GM10847 (cell line): ENCODE results near the gene SENP2.

Source experiments
- POLR2A ChIP-seq: IDR thresholded peaks from 2 replicates; pipeline ENCODE4 v1.6.1; 2011; ENCODE audit not compliant: insufficient read length; ENCODE audit errors: extremely low read depth

The SENP2 gene

DNA sequence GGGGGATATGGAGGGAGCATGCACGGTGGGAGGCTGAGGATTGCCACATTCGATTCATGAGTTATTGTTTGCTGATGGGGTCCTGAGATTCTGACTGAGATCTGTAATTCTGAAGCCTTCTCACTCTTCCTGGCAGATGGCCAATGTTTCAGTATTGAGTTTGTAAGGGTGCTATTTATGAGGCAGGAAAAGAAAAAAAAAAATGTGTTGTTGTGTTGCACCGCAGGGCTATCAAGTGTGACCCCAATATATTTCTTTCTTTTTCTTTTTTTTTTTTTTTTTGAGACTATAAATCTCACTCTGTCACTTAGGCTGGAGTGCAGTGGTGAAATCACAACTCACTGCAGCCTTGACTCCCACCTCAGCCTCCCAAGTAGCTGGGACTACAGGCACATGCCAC, 3.2 kb upstream of the SENP2 start:
- no peak for TF ChIP-seq POLR2A

DNA sequence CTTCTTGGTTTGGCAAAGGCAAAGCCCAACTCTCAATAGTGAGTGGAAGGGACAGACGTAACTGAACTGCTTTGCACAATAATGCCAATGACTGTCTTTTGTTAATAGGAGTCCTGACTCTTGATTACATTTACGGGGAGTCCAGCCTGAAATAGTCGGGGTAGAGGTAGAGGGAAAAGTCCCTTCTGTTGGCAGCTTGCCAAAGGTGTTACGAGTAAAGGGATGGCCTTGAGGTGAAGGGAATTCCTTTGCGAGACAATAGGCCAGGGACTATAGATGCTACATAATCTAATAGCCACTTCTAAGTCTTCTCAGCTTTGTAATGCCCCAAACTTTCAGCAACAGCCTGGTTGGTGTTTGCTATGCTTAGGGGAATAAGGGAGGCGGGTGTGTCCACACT, 2.2 kb upstream of the SENP2 start:
- TF ChIP-seq POLR2A: no peak

DNA sequence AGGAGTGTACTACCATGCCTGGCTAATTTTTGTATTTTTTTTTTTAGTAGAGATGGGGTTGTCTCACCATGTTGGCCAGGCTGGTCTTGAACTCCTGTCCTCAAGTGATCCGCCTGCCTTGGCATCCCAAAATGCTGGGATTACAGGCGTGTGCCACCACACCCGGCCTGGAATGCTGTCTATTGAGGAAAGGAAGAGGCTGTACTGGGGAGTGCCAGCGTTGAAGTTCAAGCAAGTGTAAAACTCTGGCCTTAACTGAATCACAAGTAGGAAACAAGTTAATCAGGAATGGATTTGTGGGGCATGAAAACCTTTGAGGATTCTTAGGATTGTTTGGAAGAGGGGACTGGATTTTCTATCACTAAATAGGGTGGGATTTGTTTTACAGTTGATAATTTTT, 1.4 kb upstream of the SENP2 start:
- no peak for TF ChIP-seq POLR2A

DNA sequence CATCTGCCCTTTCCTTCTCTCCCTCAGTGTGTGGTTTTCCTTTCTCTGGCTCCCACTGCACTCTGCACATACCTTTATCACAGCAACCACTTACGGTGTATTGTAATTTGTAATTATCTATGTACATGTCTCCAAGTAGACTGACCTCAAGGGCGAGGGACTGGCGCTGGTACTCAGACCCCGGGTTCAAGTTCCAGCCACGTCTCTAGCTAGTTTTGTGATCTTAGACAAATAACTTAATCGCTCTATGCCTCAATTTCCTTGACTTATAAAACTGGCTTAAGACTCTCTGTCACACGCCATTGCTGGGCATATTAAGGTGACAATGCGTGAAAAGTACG, 607 bp upstream of the SENP2 start:
- TF ChIP-seq POLR2A: no peak

DNA sequence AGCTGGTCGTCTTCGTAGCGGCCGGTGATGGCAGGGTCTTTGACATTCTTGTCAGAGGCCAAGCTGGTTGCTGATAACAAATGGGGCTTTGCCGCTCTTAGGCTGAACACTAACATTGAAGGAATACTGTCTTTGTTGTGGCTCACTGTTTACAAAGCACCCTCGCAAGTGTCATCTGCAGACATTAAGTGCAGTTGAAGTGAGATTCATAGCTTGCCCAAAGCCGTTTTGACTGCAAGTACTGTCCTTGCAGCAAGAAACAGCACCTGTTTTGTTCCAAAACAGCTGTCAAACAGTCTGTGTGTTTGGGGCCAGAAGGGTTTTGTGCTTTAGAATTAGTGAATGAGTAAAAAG, 568 bp downstream of the SENP2 start:
- no peak for TF ChIP-seq POLR2A

DNA sequence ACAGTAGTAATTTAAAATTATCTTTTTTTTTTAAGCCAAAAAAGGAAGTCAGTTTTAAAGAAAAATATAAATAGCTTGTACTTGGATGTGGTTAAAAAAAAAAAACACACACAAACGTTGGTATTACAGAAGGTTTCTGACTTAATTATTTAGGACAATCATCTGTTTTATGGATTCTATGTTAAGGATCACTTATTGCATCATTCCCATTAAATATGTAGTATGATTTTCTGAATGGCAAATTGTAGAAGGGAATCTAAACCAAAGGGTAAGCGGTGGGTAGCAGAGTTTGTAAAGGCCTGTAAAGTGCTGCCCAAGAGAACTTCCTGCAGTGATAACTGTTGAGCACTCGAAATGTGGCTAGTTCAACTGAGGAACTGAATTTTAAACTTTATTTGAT, 8.0 kb downstream of the SENP2 start:
- TF ChIP-seq POLR2A: no peak

DNA sequence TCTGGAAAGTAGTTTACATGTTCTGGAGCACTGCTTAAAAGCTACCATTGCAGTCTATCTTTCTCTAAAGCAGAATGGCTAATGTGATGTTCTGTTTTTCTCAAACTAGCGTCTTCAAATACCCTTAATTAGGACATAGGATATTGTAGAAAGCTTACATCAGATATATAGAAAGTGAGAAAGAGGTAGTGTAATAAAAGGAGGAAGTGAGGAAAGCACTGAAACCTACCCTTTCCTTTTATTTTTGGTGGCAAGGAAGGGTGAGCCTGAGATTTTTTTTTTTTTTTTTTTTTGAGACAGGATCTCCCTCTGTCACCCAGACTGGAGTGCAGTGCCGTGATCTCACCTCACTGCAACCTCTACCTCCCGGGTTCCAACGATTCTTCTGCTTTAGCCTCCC, 9.4 kb downstream of the SENP2 start:
- no peak for TF ChIP-seq POLR2A

DNA sequence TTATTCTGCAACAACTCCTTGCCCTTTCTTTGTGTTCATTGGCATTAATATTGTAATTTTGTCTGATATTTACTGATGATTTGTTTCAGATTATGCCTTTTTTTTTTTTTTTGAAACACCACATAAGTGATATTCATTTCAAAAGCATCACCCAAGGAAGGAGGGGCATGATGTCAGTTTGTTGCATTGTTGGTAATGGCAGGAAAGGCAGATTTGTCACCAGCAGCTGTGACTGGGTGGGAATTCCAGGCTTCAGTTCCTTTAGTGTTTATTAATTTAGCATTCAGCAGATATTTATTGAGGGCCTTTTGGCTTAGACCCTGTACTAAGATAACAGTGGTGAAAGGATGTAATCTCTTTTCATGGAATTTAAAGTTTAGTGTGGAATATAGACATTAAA, 19.5 kb downstream of the SENP2 start:
- no peak for TF ChIP-seq POLR2A

DNA sequence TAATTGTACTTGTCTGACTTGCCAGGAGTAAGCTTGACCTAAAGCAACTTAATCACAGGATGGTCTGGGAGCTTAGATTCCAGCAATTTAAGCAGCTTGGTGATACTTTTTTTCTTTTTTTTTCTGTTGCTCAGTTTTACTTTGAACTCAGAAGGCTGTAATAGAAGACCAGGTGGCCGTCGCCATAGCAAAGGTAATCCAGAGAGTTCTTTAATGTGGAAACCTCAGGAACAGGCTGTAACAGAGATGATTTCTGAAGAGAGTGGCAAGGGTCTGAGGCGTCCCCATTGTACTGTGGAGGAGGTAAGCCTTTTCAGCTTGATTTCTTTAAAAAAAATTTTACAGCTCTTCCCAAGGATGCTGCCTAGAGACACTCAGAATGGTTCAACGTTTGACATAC, 20.1 kb downstream of the SENP2 start:
- no peak for TF ChIP-seq POLR2A

DNA sequence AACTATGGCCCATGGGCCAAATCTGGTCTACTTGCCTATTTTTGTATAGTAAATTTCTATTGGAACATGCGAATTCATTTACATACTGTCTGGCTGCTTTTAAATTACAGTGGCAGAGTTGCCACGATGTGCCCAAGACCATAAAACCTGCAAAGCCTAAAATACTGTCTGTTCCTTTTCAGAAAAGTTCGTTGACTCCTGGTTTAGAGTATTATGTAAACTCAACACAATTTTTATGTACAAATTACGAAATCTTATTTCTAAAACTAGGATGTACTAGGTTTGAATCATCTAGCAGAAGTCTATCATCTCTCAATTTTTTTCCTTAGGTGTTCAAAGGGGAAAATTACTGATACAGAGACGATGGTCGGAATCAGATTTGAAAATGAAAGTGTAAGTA, 26.9 kb downstream of the SENP2 start:
- no peak for TF ChIP-seq POLR2A

DNA sequence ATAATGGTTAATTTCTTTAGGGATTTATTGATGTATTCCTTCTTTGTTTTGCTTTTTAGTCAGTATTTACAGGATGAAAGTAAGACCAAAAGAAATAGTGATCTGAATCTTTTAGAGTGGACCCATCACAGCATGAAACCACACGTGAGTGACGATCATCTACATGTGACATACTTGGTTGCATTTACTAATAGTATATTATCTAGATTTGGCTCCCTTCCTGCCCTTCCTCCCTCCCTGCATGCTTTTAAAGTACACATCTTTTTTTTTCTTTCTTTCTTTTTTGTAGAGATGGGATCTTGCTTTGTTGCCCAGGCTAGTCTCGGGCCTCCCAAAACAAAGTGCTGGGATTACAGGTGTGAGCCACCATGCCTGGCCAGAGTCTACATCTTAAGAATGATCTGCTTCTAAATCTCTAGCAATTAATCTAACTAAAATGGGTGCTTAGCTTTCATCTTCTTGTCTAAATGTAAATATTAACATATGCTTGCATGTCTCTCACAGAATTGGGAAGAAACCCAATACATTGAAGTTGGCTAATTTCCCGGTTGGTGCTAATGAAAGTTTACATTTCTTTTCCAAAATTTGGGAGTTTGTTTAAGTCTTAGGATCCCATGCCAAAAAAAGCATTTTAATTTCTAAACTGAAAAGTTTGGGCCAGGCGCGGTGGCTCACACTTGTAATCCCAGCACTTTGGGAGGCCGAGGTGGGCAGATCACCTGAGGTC, 38.0 kb downstream of the SENP2 start:
- no peak for TF ChIP-seq POLR2A

DNA sequence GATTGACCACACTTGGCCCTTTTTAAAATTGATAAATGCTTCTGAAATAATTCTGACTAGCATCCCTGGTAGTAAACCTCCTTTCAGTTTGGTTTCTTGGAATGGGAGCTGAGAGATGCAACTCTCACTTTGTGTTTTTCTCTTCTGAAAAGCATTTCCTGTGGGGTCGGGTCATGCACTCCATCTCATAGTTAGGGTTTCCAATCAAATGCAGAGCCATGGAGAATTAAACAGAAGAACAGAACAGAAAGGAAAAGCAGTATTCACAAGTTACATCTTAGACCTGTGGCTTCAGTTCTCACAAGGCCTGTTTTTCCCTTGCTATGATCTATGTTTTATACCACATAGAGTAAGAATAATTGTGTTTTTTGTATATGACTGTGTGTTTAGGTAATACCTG, 39.7 kb downstream of the SENP2 start:
- no peak for TF ChIP-seq POLR2A

DNA sequence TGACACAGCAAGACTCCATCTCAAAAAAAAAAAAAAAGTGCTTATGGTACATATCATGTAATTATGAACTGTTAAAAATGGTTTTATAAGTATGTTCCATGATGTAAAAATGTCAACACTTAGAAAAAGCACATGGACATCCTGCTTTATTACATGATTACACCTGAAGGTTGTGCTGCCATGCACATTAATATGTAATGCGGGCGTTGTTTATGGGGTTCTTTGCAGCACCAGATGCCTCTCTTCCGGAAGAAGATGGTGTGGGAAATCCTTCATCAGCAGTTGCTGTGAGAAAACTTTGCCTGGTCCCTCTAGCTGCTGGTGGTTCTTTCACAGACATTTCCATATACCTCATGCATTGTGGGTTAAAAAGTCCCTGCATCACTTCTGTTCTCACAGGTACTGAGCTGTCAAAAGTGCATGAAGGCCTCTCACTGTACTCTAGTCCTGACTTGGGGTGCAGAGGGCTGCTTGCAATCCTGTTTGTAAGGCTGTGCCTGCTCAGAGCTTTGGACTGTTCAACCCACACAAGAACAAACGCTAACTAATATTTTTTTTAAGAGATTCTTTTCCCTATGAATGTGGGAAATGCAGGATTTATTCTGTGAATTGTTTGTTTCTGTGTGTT, 43.6 kb downstream of the SENP2 start:
- no peak for TF ChIP-seq POLR2A

DNA sequence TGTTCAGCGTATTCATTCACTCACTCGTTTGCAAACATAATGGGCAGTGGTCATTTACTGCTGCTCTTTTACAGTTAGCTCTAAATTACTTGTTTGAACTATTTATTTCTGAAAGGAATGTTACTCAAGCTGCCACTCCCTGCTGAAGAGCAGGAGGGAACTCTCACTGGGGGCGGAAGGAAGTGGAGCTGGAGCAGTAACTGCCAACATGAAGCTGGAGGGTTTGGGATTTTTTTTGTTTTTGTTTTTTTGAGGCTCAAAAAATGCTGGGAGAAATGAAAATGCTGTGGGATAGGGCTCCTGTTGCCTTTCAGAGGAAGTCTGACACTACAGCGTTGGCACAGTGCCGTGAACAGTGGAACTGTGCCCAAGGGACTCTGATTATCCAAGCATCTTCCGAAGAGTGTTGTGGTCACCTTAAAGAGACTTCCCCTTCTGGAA, 44.1 kb downstream of the SENP2 start:
- TF ChIP-seq POLR2A: no peak

DNA sequence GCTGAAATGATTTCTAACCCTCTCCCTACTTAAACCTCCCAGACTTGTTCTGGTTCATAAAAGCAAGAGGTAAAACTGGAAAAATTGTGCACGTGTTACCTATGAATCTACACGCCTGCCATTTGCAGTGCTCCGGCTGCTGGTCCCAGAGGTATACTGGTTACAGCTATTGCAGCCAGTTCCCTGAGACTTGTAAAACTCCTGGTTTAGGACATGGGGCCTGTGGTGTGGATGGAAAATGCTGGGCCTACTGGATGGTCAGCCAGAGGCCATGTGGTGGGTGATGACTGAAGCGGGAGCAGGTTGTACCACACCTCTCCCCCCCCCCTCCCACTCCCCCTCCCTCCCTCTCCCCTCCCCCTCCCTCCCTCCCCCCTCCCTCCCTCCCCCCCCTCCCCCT, 45.0 kb downstream of the SENP2 start:
- no peak for TF ChIP-seq POLR2A

DNA sequence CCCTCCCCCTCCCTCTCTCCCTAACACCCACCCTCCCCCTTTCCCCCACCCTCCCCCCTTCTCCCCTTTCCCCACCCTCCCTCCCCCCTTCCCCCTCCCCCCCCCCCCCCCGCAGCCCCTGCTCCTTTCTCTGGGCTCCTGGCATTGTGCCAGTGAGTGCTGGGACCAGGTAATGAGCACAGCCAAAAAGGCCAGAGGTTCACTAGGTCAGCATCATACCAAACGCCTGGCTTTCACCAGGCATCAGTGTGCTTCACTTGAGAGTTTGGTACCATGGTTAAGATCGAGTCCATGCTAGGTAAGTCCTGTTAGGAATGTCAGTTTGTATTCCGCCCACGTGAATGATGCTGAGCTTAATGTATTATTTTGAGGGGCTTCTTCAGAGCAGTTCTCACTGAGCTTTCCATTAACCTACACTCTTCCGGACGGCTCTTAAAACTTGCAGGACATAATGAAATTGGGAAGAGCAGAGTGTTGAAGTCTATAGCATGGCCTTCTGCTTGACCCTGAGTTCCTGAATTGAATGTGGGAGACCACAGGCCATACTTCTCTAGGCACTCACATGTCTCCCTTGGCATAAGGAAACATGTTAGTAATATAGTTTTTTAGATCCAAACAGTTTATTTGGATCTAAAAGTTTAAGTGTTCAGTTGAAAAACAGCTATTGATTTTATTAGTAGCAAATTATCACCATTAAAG, 45.6 kb downstream of the SENP2 start:
- no peak for TF ChIP-seq POLR2A

DNA sequence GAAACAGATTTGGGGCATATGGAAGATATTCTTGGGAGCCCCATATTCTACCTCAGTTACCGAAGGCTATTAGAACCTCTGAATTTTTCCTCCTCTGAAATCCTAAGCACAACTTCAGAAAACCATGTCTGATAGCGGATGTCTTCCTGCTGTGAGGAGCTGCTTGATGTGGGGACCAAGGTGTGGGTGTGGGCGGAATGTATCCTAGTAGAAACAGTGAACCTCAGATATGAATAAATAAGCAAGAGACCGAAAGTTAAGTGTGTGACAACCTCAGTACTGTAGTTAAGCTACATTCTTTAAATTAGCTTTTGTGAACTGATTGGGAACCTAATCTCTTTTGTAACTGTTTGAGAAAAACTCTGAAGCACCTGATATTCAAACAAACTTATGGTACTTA, 46.9 kb downstream of the SENP2 start:
- TF ChIP-seq POLR2A: no peak

DNA sequence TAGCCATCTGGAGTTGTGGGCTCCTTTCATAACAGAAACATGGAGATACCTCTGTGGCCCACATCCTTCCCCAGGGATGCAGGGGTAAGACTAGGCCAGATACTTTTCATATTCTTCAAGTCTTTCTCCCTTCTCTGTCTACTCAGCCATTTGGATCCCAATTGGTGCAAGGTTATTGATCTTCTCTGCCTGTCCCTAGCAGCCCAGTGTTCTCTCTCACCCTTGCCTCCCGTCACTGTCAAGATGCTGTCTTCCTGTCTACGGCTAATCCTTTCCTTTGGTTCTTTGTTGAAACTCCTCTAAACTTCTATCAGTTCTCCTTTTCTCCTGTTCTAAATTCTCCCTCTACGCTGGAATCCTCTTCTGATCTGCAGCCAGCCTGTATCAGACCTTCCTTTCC, 51.3 kb downstream of the SENP2 start:
- no peak for TF ChIP-seq POLR2A
